PC-3 (cell line): ENCODE results near the gene SLC23A2. TPM values are rescaled to one million over a fixed set of nuclear protein-coding genes. Genes with fewer than 3 reads are reported as not detected.
"Not testable (repeated sequence)": the region's sequence is repeated elsewhere in the genome, so short reads cannot be mapped to it uniquely, and the experiment has no call there.

ENCODE experiments used
- ATAC-seq: fragments of 200-7000 bp; cut with Tn5 transposase; 2 replicates; pipeline ENCODE4 v1.9.1; 2020; ENCODE audit warnings: mild to moderate bottlenecking, moderate library complexity
- BruUV-seq: library from RNA; stranded (reverse); fragments of 400-500 nt; replicated peaks from 2 replicates; lab custom pipeline; 2021; lab: Mats Ljungman, UMichigan
- CTCF ChIA-PET: fragments of 300-600 bp; sonication (Branson Sonifier 250); formaldehyde crosslinking; loops from one replicate; lab custom pipeline; 2022; ENCODE audit warnings: antibody characterized with exemption; lab: Charles Lee
- POLR2A ChIA-PET: fragments of 300-600 bp; sonication (Branson Sonifier 250); formaldehyde crosslinking; loops from one replicate; lab custom pipeline; 2022; ENCODE audit warnings: antibody characterized with exemption; ENCODE audit not compliant: unreplicated experiment; lab: Charles Lee
- DNase-seq: peaks from one replicate; pipeline ENCODE4 v3.0.0-alpha.2; 2015
- H2AFZ ChIP-seq: fragments of 300-600 bp; sonication (generic); 2 replicates; pipeline ENCODE4 v1.6.0; 2016; ENCODE audit warnings: antibody characterized with exemption, low read length
- H3F3A ChIP-seq: fragments of 300-600 bp; sonication (generic); one replicate; pipeline ENCODE4 v1.6.0; 2017; ENCODE audit warnings: antibody characterized with exemption, low read length, control low read depth, mild to moderate bottlenecking; ENCODE audit not compliant: unreplicated experiment
- H3K27ac ChIP-seq: fragments of 300-600 bp; sonication (generic); 2 replicates; pipeline ENCODE4 v1.5.1; 2016; ENCODE audit warnings: mild to moderate bottlenecking, low read length
- H3K27me3 ChIP-seq: fragments of 300-600 bp; sonication (generic); 2 replicates; pipeline ENCODE4 v1.6.1; 2016; ENCODE audit warnings: low read length, mixed read lengths
- H3K36me3 ChIP-seq: fragments of 300-600 bp; sonication (generic); 2 replicates; pipeline ENCODE4 v1.6.1; 2016; ENCODE audit warnings: low read depth, mixed run types, low read length, mixed read lengths
- H3K4me1 ChIP-seq: fragments of 300-600 bp; sonication (generic); 2 replicates; pipeline ENCODE4 v1.5.1; 2016; ENCODE audit warnings: low read length; ENCODE audit not compliant: insufficient read depth
- H3K4me2 ChIP-seq: fragments of 300-600 bp; sonication (generic); 2 replicates; pipeline ENCODE4 v1.6.0; 2016; ENCODE audit warnings: low read length
- H3K4me3 ChIP-seq: fragments of 300-600 bp; sonication (generic); 2 replicates; pipeline ENCODE4 v1.5.1; 2016; ENCODE audit warnings: mild to moderate bottlenecking, low read length, mixed read lengths
- H3K79me2 ChIP-seq: fragments of 300-600 bp; sonication (generic); 2 replicates; pipeline ENCODE4 v1.6.1; 2017; ENCODE audit warnings: low read length, mixed read lengths
- H3K9ac ChIP-seq: fragments of 300-600 bp; sonication (generic); 2 replicates; pipeline ENCODE4 v1.6.0; 2016; ENCODE audit warnings: mild to moderate bottlenecking, low read length
- H3K9me2 ChIP-seq: fragments of 300-600 bp; sonication (generic); replicated peaks from 2 replicates; pipeline ENCODE4 v1.6.1; 2016; ENCODE audit warnings: mixed run types, low read length, mixed read lengths
- H3K9me3 ChIP-seq: fragments of 300-600 bp; sonication (generic); 2 replicates; pipeline ENCODE4 v1.6.1; 2016; ENCODE audit warnings: low read length, mixed read lengths
- H4K20me1 ChIP-seq: fragments of 300-600 bp; sonication (generic); 2 replicates; pipeline ENCODE4 v1.6.1; 2016; ENCODE audit warnings: low read length, mixed read lengths
- CTCF ChIP-seq: fragments of 300-600 bp; sonication (generic); conservative IDR thresholded peaks from 2 replicates; pipeline ENCODE4 v1.5.1; 2017; ENCODE audit warnings: antibody characterized with exemption, low read depth, mild to moderate bottlenecking, low read length
- EZH2 ChIP-seq: fragments of 300-600 bp; sonication (generic); IDR thresholded peaks from one replicate; pipeline ENCODE4 v1.6.1; 2017; ENCODE audit warnings: antibody characterized with exemption, mild to moderate bottlenecking, low read length; ENCODE audit not compliant: unreplicated experiment
- EZH2phosphoT487 ChIP-seq: fragments of 300-600 bp; sonication (generic); IDR thresholded peaks from 2 replicates; pipeline ENCODE4 v1.6.1; 2018; ENCODE audit warnings: mild to moderate bottlenecking, antibody characterized with exemption, low read length, borderline replicate concordance
- intact Hi-C: fragments of 100-400 bp; cut with micrococcal nuclease; formaldehyde crosslinking; loops from 2 replicates; pipeline ENCODE4 v1.9.0; 2023
- total RNA-seq: library from RNA; depleted of rRNA; stranded (reverse); fragments of >200 nt; gene quantifications from 2 replicates; pipeline ENCODE4 v1.2.3, GENCODE V29; 2014

The SLC23A2 gene
- total RNA-seq, 1 experiment from 2014 or later = 18.3 TPM

DNA sequence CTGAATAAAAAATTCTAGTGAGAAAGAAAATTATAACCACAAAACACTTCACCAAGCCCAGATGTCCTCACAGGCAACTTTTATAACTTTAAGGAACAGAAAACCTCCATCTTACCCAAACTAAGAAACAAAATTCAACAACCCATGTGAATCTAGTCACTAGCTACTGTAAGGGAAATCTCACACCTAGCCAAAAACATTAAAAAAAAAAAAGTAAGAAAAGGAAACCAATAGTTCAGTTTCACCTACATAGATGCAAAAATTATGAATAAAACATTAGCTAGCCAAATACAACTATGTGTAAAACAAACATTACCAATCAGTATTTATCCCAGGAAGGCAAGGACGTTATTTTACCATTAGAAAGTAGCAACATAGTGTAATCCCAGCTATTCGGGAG, 35.5 kb upstream of the SLC23A2 start:
- Histone ChIP-seq H3K9me3 (no peaks in the 10 kb centered on the region), H2AFZ (no peak overlapping the region), H3K36me3 (no peaks in the 10 kb centered on the region), H3F3A (no peaks in the 10 kb centered on the region), H3K79me2 (no peaks in the 10 kb centered on the region), H3K27me3 (no peaks in the 10 kb centered on the region), H3K4me2 (no peak overlapping the region), H3K27ac (no peak overlapping the region), H4K20me1 (no peaks in the 10 kb centered on the region), H3K4me3 (no peak overlapping the region), H3K4me1 (no peaks in the 10 kb centered on the region), H3K9me2 (no peaks in the 10 kb centered on the region), H3K9ac (no peak overlapping the region)
- no TSS peak for BruUV-seq
- DNase-seq (no peak), ATAC-seq (no peak)
- no peak for TF ChIP-seq EZH2
- TF ChIP-seq EZH2phosphoT487 = no peak
- no peak for TF ChIP-seq CTCF
- CTCF ChIA-PET = no interaction called here
- POLR2A ChIA-PET = interaction anchor here (0.6 kb wide), 1 partner anchor 68 kb away, joined by 5 read pairs; no protein-coding TSS in a partner anchor
- intact Hi-C loops = no loop called here

GRCh38 chr20:5035518-5035917, 34.2 kb upstream of the SLC23A2 start:
- H3K9ac ChIP-seq, intact Hi-C loops, H2AFZ ChIP-seq, H4K20me1 ChIP-seq, DNase-seq, H3K4me2 ChIP-seq, BruUV-seq, H3F3A ChIP-seq, H3K4me3 ChIP-seq, H3K79me2 ChIP-seq, H3K27me3 ChIP-seq, POLR2A ChIA-PET, H3K27ac ChIP-seq, H3K9me3 ChIP-seq, ATAC-seq, H3K36me3 ChIP-seq, H3K9me2 ChIP-seq, H3K4me1 ChIP-seq: not testable (repeated sequence)
- CTCF ChIA-PET = interaction anchor here (0.6 kb wide), 1 partner anchor 237 kb away, joined by 5 read pairs; no protein-coding TSS in a partner anchor

- TF ChIP-seq EZH2phosphoT487 = no peak
- TF ChIP-seq CTCF = no peak
- no peak for TF ChIP-seq EZH2
- BruUV-seq = no TSS peak
- Histone ChIP-seq H3F3A (no peaks in the 10 kb centered on the region), H3K27me3 (no peaks in the 10 kb centered on the region), H2AFZ (no peak overlapping the region; the same call in 1 of the 2 replicates), H3K36me3 (no peaks in the 10 kb centered on the region), H3K9me2 (no peaks in the 10 kb centered on the region), H3K79me2 (no peaks in the 10 kb centered on the region), H3K4me2 (no peak overlapping the region), H3K9ac (no peak overlapping the region), H3K4me3 (no peak overlapping the region), H3K27ac (no peak overlapping the region), H3K4me1 (no peaks in the 10 kb centered on the region), H3K9me3 (no peaks in the 10 kb centered on the region), H4K20me1 (no peaks in the 10 kb centered on the region)
- POLR2A ChIA-PET = no interaction called here
- CTCF ChIA-PET = no interaction called here
- DNase-seq = peak; percentile 8
- intact Hi-C loops = no loop called here
- ATAC-seq = no peak
Measured at GRCh38 chr20:5033566-5033965, 32.3 kb upstream of the SLC23A2 start.

DNA sequence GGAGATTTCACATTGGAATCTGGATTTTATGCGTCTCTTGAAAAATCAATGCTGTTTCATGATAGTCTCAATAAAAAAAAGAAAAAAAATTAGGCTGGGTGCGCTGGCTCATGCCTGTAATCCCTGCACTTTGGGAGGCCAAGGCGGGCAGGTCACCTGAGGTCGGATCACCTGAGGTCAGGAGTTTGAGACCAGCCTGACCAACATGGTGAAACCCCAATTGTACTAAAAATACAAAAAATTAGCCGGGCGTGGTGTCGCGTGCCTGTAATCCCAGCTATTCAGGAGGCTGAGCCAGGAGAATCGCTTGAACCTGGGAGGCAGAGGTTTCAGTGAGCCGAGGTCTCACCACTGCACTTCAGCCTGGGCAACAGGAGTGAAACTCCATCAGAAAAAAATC, 30.4 kb upstream of the SLC23A2 start:
- intact Hi-C loops, H3K4me3 ChIP-seq: not testable (repeated sequence)

More for the DNA sequence above, 30.4 kb upstream of the SLC23A2 start:
- H3K4me2 ChIP-seq, H3F3A ChIP-seq, H3K9me2 ChIP-seq, H3K27me3 ChIP-seq, CTCF ChIA-PET, POLR2A ChIA-PET, H3K36me3 ChIP-seq, H2AFZ ChIP-seq, H4K20me1 ChIP-seq, H3K4me1 ChIP-seq, H3K9me3 ChIP-seq, BruUV-seq, H3K79me2 ChIP-seq, H3K27ac ChIP-seq, H3K9ac ChIP-seq, ATAC-seq, DNase-seq: not testable (repeated sequence)
